HepG2 (cell line): Measurements from ENCODE around the gene PIK3CB. TPM values are rescaled to one million over a fixed set of nuclear protein-coding genes. Genes with fewer than 3 reads are reported as not detected.

Source experiments
- ADNP ChIP-seq: sonication (generic); formaldehyde crosslinking; IDR thresholded peaks from 2 replicates; pipeline ENCODE4 v1.4.0; 2020; ENCODE audit warnings: missing genetic modification reagents
- BRD4 ChIP-seq: sonication (generic); formaldehyde crosslinking; IDR thresholded peaks from 2 replicates; pipeline ENCODE4 v1.4.0; 2020; ENCODE audit warnings: missing genetic modification reagents
- CBX5 ChIP-seq: sonication (generic); formaldehyde crosslinking; IDR thresholded peaks from 2 replicates; pipeline ENCODE4 v1.4.0; 2020; ENCODE audit warnings: missing genetic modification reagents, borderline replicate concordance
- CENPBD1 ChIP-seq: sonication (generic); formaldehyde crosslinking; IDR thresholded peaks from 2 replicates; pipeline ENCODE4 v1.8.0; 2022; ENCODE audit warnings: missing genetic modification reagents, low read depth, mild to moderate bottlenecking, borderline replicate concordance
- GTF3A ChIP-seq: sonication (generic); formaldehyde crosslinking; conservative IDR thresholded peaks from 2 replicates; pipeline ENCODE4 v1.4.0; 2020; ENCODE audit warnings: mild to moderate bottlenecking, missing genetic modification reagents
- PRPF4 ChIP-seq: fragments of 200-400 bp; formaldehyde crosslinking; IDR thresholded peaks from 2 replicates; pipeline ENCODE4 v1.6.1; 2016; ENCODE audit warnings: low read length, low read depth; ENCODE audit not compliant: poor library complexity, severe bottlenecking
- TBP ChIP-seq: sonication (generic); formaldehyde crosslinking; IDR thresholded peaks from 2 replicates; pipeline ENCODE4 v1.5.0; 2020; ENCODE audit warnings: missing genetic modification reagents
- ZFY ChIP-seq: sonication (generic); formaldehyde crosslinking; IDR thresholded peaks from 2 replicates; pipeline ENCODE4 v1.4.0; 2020; ENCODE audit warnings: missing genetic modification reagents
- ZNF143 ChIP-seq: sonication (generic); formaldehyde crosslinking; IDR thresholded peaks from 2 replicates; pipeline ENCODE4 v1.4.0; 2020; ENCODE audit warnings: missing genetic modification reagents
- ZNF280D ChIP-seq: sonication (generic); formaldehyde crosslinking; IDR thresholded peaks from 2 replicates; pipeline ENCODE4 v1.5.1; 2020; ENCODE audit warnings: mild to moderate bottlenecking, missing genetic modification reagents
- polyA plus RNA-seq, 8 experiments: library from polyadenylated mRNA; depleted of rRNA in 3 of 8; stranded (reverse) in 7 of 8; unstranded in 1 of 8; fragments of >200 nt; fragmentation: Illumina TruSeq in 4 of 8; extraction: Trizol in 4 of 8; gene quantifications; 2 replicates each; pipeline versions ENCODE4 v1.2.1 to v1.2.3, GENCODE V29; 2011 to 2016; ENCODE audit warnings: low read depth in 4 of 8, missing spikeins in 1 of 8, mixed read lengths in 1 of 8; ENCODE audit not compliant: insufficient read depth in 1 of 8
- total RNA-seq, 5 experiments: library from RNA; depleted of rRNA; stranded (reverse); fragments of >200 nt; fragmentation: Illumina TruSeq; extraction: Trizol; gene quantifications; 2 replicates each; pipeline ENCODE4 v1.2.3, GENCODE V29; 2016; ENCODE audit warnings: low read depth in 1 of 5
- TF ChIP-seq, protein P1 (sequence below): sonication (generic); formaldehyde crosslinking; IDR thresholded peaks from 2 replicates; pipeline ENCODE4 v1.5.0; 2020; ENCODE audit warnings: mild to moderate bottlenecking, missing genetic modification reagents, borderline replicate concordance
- TF ChIP-seq, protein P2 (sequence below): IDR thresholded peaks from 2 replicates; pipeline ENCODE4 v1.4.0; 2020; ENCODE audit warnings: mild to moderate bottlenecking, missing genetic modification reagents

Gene PIK3CB
- total and polyA plus RNA-seq, 2 of the 13 experiments (the other 11 are each of a cell fraction or from before 2014, with no cell fraction given) = 6.6 to 18.7 TPM

DNA sequence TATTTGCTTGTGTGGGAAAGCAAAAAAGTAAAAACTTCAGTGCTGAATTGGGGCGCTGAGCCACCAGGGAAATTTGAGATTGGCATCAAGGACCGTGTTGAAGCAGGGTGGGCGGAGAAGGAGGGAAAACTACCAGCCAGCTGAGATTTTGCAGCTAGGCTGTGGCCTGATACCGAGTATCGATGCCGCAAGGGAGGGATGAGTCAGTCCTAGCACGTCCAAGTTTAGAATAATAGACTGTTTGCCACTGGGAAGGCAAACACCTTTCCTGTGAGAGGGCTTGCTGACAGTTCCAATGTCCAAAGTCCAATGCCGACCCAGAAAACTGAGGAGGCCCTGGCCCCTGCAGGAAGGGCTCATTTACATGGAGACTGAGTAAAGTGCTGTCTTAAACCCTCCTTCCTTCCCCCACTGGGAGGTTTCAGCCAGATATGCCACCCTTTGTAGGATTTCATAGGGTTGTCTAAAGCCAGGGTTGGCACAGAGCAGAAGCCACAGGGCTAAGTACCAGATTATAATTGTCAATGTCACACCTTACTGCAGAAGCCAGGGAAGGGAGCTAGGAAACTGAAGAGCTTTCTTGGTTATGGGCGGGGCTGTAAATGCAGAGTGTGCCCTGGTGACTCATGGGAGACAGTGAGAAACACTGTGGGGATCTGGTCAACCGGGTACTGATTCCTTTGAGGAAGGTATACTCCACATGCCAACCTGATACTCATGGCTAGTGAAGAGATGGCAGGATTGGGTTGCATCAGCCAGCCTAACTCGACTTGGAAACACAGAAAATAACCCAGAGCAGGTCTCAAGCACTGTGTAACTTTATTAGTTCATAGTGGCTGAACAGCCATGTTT, 28.4 kb upstream of the PIK3CB start (continued):
- TF ChIP-seq ZNF280D (CRISPR knock-in tag) (peak; percentile 75; the same call in 1 of the 2 replicates), ZNF143 (CRISPR knock-in tag) (peak; percentile 82), GTF3A (no peak), PRPF4 (no peak), CENPBD1 (no peak; the same call in 1 of the 2 replicates), BRD4 (CRISPR knock-in tag) (peak; percentile 42; the same call in 1 of the 2 replicates), CBX5 (CRISPR knock-in tag) (peak; percentile 93; the same call in 1 of the 2 replicates), TBP (CRISPR knock-in tag) (no peak), ADNP (CRISPR knock-in tag) (no peak), ZFY (peak; percentile 69)
- TF ChIP-seq, protein P1, sequence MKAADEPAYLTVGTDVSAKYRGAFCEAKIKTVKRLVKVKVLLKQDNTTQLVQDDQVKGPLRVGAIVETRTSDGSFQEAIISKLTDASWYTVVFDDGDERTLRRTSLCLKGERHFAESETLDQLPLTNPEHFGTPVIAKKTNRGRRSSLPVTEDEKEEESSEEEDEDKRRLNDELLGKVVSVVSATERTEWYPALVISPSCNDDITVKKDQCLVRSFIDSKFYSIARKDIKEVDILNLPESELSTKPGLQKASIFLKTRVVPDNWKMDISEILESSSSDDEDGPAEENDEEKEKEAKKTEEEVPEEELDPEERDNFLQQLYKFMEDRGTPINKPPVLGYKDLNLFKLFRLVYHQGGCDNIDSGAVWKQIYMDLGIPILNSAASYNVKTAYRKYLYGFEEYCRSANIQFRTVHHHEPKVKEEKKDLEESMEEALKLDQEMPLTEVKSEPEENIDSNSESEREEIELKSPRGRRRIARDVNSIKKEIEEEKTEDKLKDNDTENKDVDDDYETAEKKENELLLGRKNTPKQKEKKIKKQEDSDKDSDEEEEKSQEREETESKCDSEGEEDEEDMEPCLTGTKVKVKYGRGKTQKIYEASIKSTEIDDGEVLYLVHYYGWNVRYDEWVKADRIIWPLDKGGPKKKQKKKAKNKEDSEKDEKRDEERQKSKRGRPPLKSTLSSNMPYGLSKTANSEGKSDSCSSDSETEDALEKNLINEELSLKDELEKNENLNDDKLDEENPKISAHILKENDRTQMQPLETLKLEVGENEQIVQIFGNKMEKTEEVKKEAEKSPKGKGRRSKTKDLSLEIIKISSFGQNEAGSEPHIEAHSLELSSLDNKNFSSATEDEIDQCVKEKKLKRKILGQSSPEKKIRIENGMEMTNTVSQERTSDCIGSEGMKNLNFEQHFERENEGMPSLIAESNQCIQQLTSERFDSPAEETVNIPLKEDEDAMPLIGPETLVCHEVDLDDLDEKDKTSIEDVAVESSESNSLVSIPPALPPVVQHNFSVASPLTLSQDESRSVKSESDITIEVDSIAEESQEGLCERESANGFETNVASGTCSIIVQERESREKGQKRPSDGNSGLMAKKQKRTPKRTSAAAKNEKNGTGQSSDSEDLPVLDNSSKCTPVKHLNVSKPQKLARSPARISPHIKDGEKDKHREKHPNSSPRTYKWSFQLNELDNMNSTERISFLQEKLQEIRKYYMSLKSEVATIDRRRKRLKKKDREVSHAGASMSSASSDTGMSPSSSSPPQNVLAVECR (CRISPR knock-in tag) = peak; percentile 67; the same call in 1 of the 2 replicates
- TF ChIP-seq, protein P2, sequence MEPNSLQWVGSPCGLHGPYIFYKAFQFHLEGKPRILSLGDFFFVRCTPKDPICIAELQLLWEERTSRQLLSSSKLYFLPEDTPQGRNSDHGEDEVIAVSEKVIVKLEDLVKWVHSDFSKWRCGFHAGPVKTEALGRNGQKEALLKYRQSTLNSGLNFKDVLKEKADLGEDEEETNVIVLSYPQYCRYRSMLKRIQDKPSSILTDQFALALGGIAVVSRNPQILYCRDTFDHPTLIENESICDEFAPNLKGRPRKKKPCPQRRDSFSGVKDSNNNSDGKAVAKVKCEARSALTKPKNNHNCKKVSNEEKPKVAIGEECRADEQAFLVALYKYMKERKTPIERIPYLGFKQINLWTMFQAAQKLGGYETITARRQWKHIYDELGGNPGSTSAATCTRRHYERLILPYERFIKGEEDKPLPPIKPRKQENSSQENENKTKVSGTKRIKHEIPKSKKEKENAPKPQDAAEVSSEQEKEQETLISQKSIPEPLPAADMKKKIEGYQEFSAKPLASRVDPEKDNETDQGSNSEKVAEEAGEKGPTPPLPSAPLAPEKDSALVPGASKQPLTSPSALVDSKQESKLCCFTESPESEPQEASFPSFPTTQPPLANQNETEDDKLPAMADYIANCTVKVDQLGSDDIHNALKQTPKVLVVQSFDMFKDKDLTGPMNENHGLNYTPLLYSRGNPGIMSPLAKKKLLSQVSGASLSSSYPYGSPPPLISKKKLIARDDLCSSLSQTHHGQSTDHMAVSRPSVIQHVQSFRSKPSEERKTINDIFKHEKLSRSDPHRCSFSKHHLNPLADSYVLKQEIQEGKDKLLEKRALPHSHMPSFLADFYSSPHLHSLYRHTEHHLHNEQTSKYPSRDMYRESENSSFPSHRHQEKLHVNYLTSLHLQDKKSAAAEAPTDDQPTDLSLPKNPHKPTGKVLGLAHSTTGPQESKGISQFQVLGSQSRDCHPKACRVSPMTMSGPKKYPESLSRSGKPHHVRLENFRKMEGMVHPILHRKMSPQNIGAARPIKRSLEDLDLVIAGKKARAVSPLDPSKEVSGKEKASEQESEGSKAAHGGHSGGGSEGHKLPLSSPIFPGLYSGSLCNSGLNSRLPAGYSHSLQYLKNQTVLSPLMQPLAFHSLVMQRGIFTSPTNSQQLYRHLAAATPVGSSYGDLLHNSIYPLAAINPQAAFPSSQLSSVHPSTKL (CRISPR knock-in tag) = peak; percentile 97
